GM19395 (cell line): ENCODE measurements around the gene ATP2B2.

ENCODE experiments used
- ATAC-seq: cut with Tn5 transposase; IDR thresholded peaks from one replicate; pipeline ENCODE4 v1.9.1; 2021; ENCODE audit warnings: mild to moderate bottlenecking, moderate library complexity; ENCODE audit not compliant: unreplicated experiment

Gene ATP2B2

DNA sequence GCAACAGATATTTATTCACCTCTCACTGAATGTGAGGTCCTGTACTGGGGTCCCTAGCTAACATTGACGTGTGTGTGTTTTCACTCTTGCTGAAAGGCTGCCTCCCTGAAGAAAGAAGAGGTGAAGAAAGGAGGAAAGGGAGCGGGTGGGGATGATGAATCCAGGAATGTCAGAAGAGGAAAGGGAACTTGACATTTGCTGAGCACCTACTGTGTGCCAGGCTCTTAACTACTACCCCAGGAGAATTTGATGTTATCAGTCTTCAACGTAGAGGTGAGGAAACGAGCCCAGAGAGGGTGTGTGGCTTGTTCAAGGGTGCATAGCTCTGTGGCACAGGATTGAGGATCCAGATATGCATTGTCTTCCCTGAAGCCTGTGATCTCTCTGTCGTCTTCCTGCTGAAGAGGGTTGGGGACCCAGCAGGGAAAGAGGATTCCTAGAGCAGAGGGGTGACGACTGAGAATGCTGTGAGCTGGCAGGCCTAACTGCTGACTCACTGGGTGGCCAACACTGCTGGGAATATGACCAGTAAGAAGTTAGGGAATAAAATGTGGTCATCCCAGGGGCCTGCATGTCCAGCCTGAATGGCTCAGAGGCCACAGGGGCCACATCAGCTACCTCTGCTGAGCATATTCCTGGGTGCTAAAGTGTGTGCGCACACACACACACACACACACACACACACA, 6.6 kb upstream of the ATP2B2 start:
- no peak for ATAC-seq

DNA sequence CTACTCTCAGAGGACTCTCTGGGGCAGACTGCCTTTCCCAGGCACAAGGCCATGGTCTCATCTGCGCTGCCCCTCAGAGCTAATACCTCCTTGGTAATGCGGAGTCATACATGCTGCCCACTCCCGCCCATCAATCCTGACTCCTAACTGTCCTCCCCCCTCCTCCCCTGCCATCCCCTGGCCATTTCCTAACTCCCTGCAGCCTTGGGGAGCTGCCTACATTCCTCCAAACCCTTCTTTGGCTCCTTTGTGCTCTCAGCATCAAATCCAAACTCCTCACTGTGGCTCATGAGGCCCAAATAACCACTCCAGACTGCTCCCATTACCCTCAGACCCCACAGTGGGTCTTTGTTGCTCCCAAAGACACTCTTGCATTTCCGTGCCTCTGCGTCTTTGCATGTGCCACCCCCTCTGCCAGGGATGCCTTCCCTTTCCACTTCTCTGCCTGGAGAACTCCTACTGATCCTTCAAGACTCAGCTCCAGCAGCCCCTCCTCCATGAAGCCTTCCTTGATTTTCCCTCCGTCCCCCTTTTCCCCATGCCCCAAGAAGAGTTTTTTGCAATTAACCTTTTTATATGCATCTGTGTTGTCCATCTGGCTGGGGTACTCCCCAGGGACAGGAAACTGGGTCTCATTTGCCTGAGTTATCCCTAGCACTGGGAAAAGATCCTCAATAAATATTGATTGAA, 5.5 kb upstream of the ATP2B2 start:
- no peak for ATAC-seq

DNA sequence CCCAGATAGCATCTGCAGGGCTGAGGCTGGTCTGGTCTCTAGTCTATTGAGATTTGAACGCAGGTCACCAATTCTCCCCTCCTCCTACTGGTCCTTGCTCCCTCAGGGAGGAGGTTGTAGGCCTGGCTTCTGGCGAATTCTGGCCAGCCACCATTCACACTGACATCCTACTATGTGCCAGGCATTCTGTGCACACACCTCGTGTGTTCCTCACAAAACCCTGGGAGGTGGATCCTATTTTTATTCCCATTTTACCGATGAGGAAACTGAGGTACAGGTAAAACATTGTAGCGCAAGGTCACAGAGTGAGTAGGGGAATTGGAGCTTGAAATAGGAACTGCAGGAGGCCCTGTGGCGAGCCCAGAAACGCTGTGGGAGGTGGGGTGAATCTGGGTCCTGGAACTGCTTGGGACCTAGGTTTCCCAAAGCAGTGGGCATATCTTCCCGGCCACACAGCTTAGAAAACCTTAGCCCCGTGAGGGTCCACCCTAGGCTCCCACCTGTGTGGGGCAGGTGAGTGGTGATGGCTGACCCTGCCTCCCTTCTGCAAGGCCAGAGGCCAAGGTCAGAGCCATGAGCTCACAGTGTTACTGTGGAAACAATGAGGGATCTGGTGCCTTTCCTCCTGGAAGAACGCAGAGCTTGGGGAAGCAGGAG, 4.8 kb upstream of the ATP2B2 start:
- no peak for ATAC-seq

DNA sequence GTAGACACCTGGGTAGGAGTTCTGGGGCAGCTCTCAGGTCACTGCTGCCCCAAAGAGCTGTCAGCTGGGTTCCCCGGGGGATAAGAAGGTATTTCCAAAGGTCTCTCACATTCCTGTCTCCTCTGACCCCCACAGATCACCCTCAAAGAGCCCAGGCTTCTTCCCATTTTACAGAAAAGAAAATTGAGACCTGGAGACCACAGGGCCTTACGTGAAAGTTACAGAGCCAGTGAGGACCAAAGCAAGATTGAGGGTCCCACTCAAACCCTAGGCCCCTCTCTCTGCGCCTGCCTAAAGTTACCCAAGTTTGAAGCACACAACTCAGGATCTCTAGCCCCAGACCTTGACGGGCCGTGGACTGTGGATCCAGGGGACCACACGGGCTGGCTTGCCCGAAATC, 3.9 kb upstream of the ATP2B2 start:
- no peak for ATAC-seq

DNA sequence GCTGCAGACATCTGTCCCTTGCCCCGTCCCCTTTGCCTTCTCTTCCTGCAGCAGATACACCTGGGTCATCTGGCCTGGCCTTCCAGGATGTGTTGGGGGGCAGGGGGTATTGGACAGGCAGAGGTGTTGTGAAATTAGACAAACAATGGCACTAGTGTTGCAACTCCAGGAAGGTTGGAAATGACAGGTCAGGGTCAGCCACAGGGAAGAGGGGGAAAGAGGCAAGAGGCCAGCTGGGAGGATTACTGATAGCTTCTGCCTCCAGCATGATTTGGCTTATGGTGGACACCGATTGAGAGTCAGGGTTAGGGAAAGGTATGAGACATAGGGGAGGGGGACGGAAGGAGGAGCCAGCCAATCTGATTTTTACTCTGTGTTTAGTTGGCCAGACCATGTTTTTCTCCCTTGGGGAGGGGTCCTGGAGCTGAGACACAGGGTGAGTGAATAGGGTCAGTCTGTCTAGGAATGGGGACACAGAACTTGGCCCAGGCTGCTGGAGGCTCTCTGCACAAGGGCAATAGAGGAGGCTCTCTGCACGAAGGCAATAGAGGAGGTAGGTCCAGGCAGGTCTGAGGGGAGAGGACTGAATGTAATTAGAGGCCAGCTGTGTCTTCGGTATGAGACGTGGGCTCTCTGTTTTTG, 3.4 kb upstream of the ATP2B2 start:
- ATAC-seq, result no peak

DNA sequence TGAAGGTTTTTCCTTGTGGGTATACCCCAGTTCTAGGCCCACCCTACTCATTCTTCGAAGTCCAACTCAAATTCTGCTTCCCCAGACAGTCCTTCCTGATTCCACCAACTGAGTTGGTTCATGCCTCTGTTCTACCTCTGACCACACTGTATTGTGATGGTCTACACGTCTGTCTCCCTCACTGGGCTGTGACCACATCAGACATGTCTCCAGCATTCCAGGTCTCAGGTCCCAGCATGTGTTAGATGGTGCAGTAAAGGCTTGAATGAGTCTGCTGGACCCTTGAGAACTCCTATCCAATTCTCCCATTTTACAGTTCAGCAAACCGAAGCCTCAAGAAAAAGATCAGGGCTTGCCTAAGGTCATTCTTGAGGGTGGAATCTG, 2.8 kb upstream of the ATP2B2 start:
- no peak for ATAC-seq

DNA sequence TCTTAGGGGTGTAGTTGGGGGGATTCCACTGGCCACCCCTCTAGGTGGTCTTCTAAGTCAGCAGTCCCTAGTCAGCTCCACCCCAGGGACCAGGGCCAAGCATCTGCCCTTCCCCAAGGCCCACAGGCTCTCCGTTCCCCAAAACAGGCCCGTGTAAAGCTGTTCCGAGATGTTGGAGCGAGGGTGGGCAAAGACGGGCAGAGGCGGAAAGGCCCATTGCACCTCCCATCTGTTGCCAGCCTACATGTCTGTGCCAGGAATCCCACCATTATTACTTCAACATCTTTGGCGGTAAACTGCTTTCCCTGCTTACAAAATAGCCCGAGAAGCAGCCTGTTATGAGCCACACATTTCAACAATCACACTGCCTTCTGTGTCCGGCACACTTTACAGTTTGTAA, 1.9 kb upstream of the ATP2B2 start:
- ATAC-seq, result no peak

DNA sequence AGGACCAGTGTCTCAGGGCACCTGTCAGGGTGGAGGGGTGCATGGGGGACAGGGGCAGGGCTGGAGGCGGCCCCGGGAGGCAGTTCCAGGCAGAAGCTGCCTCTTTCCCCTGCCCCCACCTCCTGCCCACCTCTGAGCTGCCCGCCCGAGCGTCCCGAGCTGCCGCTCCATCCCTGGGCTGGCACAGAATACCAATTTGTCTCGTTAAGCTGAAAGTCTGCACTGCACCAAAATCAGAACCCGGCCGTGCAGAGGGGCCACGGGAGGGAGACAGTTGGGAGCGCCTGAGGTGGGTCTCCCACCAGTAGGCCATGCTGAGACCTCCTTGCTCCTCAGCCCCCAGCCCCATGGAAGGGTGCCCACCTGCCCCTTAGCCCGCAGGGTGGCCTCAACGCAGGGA, 1.3 kb upstream of the ATP2B2 start:
- ATAC-seq, result no peak

DNA sequence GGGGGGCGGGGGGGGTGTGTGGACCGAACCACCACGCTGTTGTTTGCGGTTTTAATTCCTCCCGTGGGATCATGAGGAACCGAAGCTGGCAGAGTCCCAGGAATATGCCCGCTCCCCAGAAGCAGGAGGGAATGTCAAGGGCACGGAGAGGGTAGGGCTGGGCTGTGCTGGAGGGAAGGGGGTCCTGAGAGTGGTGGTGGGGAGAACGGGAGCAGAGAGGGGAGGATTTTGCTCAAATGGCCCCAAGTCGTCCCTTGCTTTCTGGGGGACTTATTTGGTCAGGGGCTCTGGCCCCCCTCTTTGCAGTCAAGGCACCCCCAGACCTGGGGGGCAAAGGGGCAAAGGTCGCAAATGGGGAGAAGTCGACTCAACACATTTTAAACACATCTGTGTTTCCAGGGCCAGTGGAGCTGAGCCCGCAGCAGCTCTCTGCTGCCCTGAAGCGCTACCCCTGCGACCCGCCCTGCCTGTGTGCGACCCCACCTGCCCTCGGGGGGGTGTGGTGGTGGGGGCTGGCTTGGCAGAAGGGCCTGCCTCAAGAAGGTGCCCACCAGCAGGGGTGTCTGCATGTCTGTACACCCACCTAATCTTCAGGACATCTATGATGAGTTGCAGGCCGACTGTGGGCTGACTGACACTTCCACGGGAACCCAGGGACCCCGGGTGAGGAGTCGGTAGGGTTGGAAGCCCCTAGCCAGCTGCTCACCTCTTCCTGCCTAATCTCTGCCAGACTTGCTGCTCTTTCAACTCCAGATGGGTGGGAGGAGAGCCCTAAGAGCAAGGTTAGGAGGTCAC, 602 bp upstream of the ATP2B2 start:
- no peak for ATAC-seq

DNA sequence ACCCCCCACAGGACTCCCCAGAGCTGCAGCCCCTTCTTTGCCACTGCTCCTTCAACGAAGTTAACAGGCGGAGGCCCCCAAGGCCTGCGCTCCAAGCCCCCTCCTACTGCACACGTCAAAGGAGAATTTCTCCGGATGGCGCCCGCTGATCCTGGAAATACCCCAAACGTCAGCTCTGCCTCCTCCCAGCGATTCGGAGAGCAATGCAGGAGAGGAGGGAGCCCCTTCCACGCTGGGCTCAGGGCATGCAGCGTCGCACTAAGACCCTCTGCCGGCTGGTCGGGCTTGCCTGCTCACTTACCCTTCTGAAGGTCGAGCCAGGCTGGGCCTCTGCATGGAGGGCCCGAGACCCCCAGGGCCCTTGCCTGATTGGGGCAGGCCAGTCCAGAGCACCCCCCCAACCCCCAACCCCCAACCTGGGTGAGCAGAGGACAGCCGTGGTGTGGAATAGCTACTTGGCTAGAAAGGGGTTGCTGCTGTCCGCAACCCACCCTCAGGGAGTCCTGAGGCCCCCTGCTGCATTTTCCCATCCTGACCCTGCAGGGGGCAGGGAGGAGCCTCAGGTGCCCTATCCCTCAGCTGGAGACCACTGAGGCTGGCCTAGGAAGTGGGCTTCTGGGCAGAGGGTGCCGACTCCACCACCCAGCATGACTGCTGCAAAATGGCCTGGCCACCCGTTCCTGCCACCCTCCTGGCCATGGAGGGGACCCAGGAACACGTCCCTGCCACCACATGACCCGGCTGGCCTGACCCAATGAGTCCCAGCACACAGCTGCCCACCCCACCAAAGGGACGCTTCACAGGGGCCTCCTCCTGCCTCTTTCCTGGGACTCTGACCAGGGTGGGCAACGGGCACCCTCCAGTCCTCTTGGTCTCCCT, 976 bp downstream of the ATP2B2 start:
- no peak for ATAC-seq

DNA sequence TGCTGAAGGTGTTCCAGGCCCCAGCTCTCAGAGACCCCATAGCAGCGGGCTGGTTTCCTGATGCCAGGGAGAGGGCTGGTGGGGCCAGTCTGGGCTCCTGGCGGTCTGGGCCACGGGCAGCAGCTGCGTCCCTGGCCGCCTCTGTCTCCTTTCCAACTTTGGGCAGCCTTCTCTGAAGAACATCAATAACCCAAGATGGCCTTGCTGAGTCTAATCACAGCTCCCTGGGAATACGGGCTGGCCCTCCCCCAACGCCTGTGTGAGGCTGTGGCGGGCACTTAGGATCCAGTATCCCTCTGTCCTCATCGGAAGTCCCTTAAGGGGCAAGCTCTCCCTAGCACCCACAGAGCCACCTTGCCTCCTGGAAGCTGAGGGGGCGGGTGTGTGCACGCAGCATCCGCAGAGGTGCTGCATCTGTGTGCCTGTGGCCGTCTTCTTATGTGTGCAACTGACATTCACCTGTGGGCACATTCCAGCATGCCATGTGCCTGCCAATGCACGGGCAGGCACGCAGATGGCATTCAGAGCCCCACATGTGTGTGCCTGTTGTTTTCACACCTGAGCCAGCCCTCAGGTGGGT, 2.1 kb downstream of the ATP2B2 start:
- ATAC-seq, result no peak

DNA sequence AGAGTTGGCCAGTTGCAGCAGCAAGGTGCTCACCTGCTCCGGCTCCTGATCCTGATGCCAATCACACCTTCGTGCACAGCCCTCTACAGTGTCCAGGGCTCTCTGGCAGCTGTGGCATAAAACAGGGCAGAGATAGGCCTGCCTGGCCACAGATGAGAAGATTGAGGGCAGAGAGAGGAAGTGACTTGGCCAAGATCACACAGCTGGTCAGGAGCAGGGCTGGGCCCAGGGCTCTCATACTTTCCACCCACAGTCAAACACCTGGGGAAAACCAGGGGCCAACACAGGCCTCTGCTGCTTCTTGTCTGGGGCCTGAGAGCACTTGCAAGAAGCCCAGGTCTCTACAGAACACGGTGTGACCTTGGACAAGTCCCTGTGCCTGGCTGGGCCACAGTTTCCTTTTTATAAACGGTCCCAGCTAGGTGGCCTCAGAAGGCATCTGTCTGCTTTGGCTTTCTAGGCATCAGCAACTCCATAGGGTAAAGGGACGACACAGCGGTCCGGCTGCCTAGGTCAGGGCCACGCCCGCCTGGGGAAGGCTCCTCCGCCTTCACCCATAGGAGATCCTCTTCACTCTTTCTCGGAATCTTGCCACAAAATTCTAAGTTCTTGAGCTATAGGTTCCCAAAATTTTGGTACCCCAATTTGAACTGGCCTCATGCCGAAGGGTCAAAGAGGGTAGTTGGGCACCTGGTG, 3.1 kb downstream of the ATP2B2 start:
- no peak for ATAC-seq

DNA sequence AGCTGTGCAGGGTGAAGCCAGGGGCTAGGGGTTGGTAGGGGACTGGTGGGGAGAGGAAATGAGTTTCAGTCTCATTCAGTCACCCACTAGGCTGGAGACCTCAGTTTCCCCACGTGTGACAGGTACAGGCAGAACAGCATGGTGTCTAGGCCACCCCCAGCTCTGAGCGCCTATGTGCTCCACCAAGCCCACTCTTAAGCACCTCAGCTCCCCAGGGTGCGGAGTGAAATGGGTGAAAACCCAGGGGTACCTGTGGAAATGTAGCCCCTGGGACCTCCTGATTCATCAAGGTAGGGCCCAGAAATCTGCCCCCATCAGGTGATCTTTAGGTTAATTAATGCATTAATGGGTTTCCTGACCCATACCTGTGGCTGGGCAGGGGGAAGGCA, 3.7 kb downstream of the ATP2B2 start:
- no peak for ATAC-seq

DNA sequence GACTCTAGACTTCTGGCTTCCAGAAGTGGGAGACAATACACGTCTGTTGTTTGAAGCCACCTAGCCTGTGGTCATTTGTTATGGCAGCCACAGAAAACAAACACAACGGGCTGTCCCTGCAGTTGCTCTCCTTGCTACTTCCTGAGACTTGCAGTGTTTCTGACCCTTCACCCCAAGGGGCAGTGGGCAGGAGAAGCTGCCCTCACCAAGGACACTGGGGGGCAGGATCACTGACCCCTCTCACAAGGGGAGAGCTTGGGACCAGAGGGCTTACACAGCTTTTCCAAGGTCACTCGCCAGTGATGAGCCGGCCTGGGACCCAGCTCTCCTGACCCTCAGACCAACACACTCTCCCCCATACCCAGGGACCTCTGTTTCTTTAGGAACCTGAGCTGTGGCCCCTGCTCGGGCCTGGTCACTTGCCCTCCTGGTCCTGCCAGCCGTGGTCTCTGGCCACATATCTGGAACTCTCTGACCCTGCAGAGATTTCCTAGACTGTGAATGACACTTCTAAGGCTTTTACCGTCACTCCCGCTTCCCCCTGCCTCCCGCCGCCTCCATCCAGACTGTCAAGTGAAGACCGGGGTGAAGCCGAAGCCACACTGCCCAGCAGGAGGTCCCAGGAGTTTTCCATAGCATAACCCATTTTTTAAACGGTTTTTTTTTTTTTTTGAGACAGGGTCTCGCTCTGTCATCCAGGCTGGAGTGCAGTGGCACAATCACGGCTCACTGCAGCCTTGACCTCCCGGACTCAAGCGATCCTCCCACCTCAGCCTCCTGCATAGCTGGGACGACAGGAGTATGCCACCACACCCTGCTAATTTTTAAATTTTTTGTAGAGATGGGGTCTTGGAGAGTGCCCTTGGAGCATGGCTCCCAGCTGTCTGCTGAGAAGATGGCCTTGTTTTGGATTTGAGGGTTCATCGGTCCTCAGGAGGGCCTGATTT, 4.4 kb downstream of the ATP2B2 start:
- ATAC-seq, result no peak

DNA sequence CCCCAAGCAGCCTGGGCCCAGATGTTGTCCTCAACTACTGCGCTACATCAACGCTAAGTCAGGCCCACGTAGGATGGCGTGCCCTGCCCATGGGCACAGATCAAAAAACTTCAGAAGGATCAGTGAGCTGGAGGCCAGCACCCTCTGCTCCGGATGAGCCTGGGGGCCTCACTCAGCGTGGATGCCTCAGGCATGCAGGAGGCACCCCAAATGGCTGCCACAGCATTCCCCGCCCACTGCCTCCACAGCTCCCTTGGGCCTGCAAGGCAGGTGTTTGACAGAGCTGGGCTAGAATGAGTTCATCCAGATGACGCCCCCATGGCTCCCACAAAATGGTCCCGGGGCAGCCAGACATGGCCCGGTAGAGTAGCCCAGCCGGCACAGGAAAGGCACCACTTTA, 7.1 kb downstream of the ATP2B2 start:
- ATAC-seq, result no peak

DNA sequence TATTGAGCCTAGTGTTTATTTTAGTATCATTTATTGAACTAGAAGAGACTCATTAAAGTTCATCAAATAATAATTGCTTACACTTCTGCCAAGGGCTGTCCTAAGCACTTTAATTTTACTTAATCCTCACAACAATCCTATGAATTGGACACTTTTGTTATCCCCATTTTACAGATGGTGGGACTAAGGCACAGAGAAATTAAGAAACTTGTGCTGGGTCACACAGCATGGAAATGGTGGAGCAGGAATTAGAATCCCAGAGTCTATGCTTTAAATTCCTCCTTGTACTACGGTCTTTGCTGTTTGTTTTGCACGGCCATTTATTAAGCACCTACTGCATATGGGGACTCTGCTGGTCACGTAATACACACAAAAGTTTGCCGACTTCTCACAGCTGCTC, 7.9 kb downstream of the ATP2B2 start:
- ATAC-seq, result no peak

DNA sequence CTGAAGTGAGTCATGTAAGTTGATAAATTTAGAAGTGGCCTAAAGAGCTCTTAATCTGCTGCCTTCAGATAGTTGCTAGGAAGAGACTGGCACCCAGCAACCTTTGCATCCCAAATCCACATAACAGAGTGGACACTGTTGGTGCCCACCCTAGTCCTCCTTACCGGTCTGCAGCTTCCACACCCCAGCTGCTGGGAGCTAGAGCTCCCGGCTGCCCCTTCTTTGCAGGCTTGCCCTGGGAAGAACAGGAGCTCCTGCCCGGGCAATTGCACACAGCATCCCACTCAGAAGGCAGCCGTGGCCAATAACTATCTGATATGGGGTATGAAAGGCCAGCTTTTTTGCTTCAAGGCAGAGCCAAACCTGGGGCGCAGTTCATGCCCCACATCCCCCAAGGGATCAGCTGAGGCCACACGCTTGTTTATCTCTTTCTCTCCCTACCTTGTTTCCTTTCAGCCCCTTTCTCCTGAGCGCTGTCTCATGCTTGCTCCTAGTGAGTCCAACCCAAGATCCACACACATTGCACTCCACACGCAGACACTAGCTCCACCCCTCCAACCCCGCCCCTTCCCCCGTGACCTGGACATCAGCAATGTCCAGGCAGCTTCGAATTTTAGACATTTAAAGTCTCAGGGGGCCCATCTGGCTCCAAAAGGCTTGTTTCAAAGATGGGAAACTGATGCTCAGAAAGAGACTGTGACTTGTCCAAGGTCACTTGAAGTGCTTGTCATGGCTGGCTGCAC, 9.1 kb downstream of the ATP2B2 start:
- ATAC-seq, result no peak
